HG03439 (cell line): ENCODE measurements around the gene C4orf50.
A peak's percentile ranks its signal among the peaks of the same experiment; 100 is the strongest.
"Not testable (repeated sequence)": the region's sequence is repeated elsewhere in the genome, so short reads cannot be mapped to it uniquely, and the experiment has no call there.

Source experiments
- ATAC-seq: cut with Tn5 transposase; IDR thresholded peaks from one replicate; pipeline ENCODE4 v1.9.1; 2021; ENCODE audit warnings: mild to moderate bottlenecking, moderate library complexity; ENCODE audit not compliant: unreplicated experiment

Gene C4orf50

DNA sequence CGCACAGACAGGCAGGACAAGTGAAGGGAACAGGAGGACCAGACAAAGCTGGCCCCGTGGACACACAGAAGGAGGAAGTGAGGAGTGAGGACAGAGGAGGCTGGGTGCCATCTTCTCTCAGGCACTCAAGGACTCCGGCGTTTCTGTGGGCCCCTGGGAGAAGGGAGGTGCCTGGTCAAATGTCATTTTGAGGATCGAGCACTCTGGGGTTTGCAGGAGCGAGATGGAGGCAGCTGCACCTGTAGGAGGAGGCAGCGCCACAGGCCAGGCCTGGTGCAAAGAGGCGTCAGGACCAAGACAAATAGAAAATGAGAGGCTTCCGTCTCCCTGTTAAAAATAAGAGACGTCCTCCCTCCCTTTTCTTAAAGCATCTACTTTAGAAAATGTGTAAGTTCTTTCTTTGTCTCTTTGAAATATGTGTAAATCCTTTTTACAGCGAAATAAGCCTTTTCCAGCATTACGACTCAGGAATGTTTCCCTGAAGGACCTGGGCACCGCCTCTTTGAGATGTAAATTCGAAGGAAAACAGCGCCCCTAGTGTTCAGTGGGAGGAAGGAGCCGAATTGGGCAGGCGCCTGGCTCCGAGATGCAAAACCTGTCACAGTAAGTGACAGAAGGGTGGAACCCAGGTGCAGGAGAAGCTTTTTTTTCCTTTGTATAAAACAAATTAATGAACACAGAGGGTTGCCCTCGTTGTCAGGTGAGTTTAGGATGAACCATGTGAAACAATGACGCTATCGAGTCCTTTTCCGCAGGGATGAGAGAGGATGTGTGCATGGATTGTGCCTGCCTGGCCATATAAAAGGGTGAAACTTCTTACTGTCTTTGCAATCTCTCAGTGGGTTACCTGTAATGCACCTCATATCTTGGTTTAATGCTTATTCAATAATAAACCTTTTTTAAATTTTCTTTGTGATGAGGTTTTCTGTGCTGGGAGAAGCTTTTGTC, 1.4 kb upstream of the C4orf50 start:
- no peak for ATAC-seq

DNA sequence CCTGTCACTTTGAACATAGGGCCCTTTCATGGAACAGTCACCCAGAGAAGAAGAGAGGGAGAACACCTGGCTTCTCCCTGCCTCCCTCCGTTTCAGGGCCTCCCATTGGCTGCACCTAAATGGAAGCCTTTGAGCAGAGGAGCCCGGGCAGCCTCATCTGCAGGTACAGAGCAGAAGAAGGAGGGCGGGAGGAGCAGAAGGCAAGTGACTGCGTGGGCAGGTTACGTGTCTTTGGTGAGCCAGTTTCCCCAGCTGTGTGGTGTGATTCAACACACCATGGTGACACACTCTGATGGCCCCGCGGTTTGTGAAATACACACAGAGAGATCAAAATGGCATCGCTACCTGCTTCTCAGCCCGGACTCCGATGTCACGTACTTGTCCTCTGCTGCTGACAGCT, 431 bp downstream of the C4orf50 start:
- ATAC-seq, result no peak

DNA sequence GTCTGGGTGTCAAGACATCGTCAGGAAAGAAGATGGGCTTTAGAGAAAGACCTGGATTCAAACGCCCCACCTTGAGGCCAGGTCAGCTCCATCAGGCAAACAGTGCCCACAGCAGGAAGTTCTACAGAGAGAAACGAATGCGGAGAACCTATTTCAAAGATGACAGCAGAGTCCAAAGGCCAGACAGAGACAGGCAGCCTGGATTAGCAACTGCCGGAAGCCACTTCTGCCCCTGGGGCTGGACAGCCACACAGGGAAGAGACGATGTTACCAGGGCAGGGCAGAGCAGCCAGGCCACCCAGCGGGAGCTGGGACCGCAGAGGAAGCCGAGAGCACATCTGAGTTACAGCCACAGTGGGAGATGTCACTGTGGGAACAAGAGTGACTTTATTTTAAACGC, 1.2 kb downstream of the C4orf50 start:
- no peak for ATAC-seq

DNA sequence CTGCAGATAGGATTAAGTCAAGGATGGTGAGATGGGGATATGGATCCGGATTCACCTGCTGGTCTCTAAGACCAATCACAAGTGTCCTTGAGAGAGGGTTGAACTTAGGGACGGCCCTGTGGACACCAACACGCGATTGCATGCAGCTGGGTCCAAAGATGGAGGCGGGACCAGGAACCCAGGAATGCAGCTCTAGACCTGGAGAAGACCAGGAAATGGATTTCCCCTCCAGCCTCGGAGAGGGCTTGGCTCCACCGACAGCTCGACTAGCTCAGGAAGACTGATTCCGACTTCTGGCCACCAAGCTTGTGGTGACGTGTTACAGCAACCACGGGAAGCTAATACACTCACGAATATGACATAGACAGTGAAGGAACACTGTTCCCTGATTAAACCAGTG, 4.7 kb downstream of the C4orf50 start:
- ATAC-seq, result no peak

DNA sequence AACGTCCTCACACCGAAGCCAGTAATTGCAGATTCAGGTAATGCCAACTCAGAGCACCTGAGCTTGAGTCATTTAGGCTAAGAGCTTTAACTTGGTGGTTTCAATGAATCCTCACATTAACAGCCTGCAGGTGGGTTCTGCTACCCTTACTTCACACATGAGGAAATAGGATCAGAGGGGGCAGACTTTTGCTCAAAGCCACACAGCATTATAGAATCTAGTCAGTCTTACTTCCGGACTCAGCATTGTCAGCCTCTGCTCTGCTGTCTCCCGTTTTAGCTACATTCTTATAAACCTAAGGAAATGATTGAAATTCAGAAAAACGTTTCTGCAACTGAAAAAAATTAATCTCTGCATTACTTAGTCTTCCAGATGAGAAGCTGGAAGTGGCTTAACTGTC, 6.0 kb downstream of the C4orf50 start:
- no peak for ATAC-seq

DNA sequence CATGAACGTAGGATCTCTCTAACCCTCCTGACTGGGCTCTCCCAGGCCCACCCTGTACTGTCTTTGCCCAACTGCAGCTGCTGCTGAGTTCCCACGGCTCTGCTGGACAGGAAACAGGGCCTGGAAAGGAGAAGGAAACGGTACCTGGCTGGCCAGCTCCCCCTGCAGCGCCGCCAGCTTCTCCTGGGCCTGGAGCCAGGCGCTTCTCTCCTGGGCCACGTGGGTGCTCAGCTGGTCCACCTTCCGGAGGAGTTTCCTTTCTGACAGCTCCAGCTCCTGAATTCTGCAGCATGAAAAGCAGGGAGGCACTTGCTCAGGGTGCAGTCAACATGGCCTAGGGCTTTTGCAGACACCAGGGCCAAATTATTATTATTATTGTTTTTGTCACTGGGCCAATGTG, 6.5 kb downstream of the C4orf50 start:
- ATAC-seq, result no peak

DNA sequence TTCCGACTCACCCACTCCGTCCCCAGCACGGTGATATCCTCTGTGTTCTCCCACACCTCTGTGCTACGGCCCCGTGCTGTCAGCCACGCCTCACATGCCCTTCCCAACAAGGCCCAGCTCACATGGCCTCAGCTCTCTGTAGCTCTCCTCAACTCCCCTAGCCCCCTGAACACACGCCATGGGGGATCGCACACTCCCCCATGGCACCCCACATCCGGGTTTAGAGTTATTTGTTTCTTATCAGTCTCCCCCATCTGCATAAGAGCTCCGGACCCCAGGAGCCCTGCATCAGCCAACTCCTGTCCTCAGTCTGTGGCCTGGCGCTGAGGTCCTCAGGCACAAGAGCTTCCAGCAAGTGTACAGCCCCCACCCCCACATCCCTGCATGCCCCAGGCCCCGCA, 7.0 kb downstream of the C4orf50 start:
- no peak for ATAC-seq

DNA sequence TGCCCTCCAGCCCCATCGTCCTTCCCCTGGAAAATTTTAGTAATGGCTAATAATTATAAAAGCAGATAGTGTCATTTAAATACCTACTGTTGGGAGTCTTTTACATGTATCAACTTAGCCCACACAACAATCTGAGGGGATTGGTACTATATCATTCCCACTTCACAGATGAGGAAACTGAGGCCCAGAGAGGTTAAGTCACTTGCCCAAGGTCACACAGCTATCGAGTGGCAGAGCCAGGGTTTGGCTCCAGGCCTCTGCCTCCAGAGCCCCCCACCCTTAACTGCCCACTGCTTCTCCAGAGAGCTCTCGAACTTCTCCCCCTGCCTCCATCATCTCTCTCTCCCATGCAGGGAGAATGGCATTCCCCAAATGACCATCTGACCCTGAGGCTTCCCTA, 7.4 kb downstream of the C4orf50 start:
- no peak for ATAC-seq

DNA sequence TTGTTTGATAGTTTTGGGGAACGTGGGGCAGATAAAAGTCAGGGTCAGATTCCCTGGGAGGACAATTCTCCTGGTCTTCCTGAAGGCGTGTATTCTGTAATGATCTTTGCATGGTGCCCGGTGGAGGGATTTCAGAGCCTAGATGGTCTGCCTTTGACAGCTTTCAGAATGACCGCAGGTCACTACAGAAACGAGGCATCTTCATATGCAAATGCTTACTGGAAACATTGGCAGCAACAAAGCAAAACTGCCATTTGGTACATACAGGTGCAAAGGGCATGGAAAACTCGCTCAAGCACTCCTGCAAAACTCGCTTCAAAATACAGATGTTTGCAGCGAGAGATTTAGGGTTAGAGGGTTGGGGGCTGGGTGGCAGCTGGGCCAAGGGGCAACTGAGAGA, 8.8 kb downstream of the C4orf50 start:
- ATAC-seq, result no peak

DNA sequence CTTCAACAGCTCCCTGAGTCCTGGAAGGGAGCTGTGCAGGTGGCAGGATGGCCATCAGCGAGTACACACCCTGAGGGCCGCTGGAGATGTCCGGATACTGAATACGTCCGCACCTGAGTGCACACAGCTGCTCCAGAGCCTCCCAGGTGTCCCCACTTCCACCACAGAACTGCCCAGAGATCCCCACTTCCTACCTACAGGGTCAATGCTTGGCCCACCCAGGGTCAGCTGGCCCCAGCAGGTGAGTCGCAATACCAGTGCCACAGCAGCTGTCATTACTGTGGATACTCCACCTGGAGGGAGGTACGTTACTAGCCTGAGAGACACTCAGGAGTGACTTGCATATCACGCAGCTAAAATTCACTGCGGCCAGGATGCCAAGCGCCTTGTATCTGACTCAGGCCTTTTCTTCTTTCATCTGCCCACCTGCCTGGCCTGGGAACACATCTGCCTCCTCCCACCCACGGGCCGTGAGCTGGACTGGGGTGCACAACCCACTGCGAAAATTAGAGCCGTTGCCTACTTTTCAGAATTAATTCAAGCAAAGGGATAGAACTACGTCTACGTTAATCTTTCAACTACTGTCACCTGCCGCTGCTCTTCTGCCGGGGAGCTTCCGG, 9.4 kb downstream of the C4orf50 start:
- no peak for ATAC-seq

DNA sequence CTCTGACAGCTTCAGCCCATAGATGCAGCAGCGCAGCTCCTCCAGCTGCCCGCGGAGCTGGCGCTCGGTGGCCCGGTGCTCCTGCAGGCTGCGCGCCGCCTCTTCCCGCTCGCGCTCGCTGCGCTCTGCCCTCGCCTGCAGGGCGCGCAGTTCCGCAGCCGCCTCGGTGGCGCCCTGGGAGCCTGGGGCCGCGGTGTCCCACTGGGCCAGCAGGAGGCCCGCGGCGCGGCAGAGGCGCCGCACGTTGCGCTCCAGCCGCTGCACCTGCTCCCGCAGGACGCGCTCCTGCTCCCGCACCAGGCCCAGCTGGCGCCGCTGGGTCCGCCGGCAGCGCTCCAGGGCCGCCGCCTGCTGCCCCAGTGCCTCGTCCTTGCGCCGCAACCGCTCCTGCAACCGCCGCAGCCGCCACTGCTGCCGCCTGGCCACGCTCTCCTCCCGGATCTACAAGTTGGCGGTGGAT, 10.1 kb downstream of the C4orf50 start:
- ATAC-seq, result no peak

DNA sequence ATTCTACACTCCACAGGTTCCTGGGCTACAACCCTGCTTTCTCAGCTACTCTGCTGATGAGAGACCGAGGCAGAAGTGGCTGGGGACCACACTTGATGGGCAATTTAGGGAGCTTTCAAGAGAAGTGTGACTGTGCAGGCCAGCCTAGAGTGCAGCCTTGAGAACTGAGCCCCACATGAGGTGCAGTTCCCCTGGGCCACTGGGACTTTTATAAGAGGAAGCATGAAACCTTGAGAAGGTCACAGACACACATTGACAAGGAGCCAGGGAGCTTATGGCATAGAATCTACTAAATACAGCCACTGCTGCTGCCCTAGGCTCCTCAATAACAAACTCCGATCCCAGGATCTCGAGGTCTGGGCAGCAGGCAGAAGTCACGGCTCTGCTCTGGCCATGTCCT, 13.1 kb downstream of the C4orf50 start:
- ATAC-seq, result no peak

DNA sequence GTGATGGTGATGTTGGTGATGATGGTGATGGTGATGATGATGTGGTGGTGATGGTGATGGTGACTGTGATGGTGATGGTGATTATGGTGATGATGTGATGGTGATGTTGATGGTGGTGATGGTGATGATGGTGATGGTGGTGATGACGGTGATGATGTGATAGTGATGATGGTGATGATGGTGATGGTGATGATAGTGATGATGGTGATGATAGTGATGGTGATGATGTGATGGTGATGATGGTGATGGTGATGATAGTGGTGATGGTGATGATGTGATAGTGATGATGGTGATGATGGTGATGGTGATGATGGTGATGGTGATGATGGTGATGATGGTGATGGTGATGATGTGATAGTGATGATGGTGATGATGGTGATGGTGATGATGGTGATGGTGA, 14.7 kb downstream of the C4orf50 start:
- ATAC-seq, result not testable (repeated sequence)

DNA sequence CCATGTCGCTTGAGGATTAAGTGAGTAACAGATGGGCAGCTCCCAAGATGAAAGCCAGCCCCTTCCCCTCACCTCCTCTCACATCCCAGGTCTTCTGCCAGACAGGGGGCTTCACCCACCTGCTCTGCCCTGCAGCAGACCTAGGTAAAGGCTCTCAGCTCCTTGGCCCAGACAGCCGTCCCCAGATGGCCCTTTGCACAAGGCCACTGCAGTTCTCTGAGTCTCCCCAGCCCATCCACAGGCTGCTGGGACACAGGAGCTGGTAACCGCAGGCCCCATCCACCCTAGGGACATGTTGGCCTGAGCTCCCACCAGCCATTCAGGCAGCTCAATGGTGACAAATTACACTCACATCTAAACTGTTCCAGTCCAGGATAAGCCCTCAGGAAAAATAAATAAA, 15.3 kb downstream of the C4orf50 start:
- no peak for ATAC-seq

DNA sequence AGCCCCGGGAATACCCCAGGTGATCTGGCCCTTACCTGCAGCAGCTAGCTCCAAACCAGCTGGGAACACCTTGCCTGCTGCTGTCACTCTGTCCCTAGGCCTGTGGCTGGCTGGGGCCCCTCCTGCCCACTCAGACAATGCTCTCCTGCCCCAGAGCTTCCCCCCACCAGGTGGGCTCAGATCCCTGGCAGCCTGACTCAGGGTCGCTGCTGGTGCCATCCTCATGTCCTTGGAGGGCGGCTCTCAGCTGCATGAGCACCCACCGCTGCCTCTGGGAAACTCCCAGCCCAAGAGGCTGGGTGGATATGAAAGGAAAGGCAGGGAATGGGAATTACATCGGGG, 15.8 kb downstream of the C4orf50 start:
- no peak for ATAC-seq

DNA sequence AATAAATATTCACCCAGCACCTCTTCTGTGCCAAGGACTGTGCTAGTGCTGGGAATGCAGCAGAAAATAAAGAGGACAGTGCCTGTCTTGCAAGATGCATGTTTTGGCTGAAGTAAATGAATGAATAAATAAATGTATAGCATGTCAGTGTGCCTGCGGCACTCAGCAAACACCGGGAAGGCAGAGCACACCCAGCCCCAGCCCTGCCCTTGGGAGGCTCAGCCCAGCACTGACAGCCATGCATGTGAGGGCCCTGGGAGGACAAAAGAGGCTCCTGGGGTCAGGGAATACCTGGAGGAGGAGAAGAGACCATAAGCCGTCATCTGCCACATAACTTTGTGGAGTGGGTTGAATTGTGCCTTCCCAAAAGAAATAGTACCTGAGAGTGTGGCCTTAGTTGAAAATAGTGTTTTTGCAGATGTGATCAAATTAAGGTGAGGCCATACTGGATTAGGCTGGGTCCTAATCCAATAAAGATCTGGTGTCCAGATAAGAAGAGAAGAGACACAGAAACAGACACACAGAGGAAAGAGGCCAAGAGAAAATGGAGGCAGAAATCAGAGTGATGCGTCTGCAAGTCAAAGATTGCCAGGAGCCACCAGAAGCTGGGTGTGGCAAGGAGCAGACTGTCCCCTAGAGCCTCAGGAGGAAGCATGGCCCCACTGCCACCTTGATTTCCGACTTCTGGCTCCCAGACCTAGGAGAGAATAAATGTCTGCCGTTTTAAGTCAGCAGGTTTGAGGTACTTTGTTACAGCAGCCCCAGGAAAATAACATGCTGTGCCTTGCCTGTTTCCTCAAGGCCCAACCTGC, 16.3 kb downstream of the C4orf50 start:
- no peak for ATAC-seq

DNA sequence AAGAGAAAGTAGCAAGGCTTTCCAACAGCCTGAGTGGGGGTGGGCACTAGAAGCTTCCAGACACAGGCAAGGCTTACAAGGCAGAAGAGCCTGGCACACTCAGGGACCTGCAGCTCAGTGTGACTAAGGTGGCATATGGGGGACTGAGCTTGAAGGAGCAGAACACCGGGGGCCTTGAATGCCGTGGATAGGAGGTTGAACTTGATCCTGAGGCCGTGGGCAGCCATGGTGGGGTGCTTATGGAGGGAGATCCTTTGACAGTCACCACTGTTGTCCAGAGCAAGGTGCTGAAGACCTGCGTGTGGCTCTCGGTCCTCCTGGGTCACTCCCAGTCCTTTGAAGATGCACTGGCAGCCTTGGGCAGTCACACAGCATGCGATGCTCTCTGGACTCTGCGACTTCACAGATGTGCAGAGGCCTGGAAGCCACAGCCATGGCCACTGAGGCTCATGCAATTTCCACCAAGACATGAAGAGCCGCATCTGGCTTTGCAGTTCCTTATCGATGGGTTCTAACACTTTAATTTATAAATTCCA, 18.3 kb downstream of the C4orf50 start:
- no peak for ATAC-seq

DNA sequence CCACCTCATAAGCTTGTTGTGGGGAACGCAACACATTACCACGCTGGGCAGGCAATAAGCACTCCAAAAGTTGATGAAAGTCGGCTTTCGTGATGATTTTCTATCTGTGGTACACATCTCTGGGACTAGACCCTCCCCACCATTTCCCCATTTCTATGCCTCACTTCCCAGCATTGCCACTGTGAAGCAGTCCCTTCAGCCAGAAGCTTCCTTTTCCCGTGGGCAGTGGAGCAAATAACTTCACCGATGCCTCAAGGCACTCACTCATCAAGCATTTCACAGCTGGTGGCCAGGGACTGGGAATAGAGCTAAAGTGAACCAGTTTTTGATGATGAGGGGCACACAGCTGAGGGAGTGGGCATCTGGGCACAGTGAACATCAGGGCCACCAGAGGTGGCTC, 18.9 kb downstream of the C4orf50 start:
- no peak for ATAC-seq

DNA sequence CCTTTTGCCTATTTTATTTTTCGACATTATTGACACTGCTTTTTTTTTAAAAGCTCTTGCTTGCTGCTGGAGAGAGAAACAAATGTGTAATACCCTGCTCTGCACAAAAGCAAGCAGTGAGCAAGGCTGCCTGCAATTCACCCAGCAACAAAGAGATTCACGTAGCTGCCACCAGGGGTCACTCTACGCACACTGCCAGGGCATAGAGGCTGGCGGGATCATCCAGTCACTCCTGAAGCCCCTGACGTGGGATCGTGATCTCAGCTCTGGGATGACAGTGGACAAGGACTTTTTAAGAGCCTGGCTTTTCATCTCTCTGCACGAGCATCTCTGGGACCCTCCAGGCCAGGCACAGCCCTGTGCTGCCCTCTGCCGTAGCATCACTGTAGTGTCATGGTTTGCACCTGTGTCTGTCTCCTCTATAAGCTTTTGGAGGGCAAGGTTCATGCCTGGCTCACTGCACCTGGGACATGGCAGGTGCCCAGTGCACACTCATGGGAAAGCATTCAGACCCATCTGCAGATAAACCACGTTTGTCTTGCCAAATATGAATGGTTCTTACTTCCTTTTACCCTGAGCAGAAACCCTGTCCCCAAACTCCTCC, 19.8 kb downstream of the C4orf50 start:
- ATAC-seq, result peak; percentile 62

DNA sequence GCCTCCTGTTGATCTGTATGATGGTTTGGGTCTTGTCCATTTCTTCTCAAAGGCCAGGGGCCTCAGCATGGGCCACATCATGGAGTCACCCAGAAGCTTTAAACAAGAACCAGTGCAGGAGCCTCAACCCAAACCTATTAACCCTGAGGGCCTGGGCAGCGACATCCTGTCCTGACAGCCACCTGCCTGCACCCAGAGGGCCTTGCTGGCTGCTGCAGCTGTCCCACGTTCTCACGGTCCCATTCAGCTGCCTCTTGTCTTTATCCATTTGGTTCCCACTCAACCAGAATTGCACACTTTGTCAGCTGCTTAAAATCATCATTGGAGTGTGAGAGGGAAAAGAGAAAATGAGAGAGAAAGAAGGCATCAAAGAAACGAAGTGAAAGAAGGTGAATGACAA, 21.6 kb downstream of the C4orf50 start:
- no peak for ATAC-seq
